Right lobe of liver (tissue), 6 donors: Measurements from ENCODE around the gene C11orf52. TPM values are rescaled to one million over a fixed set of nuclear protein-coding genes. Genes with fewer than 3 reads are reported as not detected.

Source experiments
- ATAC-seq, 4 donors: fragments of 200-7000 bp; cut with Tn5 transposase; one replicate each; pipeline ENCODE4 v1.9.1; 2020; ENCODE audit warnings: mild to moderate bottlenecking in 4 of 4, moderate library complexity in 4 of 4
- DNase-seq, 3 donors: peaks; one replicate each; pipeline ENCODE4 v3.0.0-alpha.2; 2020
- H3K27ac ChIP-seq, 3 donors: fragments of 200-600 bp; one replicate each; pipeline ENCODE4 v1.8.0; 2022
- H3K27me3 ChIP-seq, 2 donors: fragments of 200-600 bp; one replicate each; pipeline ENCODE4 v1.8.0; 2022
- H3K36me3 ChIP-seq, 4 donors: fragments of 200-600 bp; sonication (generic) in 1 of 4; one replicate each; pipeline versions ENCODE4 v1.5.1 to v1.8.0; 2017 to 2022; ENCODE audit warnings: control low read depth in 1 of 4
- H3K4me1 ChIP-seq, 4 donors: fragments of 200-600 bp; sonication (generic) in 1 of 4; one replicate each; pipeline versions ENCODE4 v1.5.1 to v1.8.0; 2017 to 2022; ENCODE audit warnings: control low read depth in 1 of 4
- H3K4me3 ChIP-seq, 3 donors: fragments of 200-600 bp; one replicate each; pipeline ENCODE4 v1.8.0; 2022
- H3K9me3 ChIP-seq, 4 donors: fragments of 200-600 bp; sonication (generic) in 1 of 4; one replicate each; pipeline versions ENCODE4 v1.5.1 to v1.8.0; 2017 to 2022; ENCODE audit warnings: control low read depth in 1 of 4
- CTCF ChIP-seq, 4 donors: fragments of 200-600 bp in 3 of 4; fragments of 450-650 bp in 1 of 4; IDR thresholded peaks; one replicate each; pipeline versions ENCODE4 v1.5.1 to v1.8.0; 2016 to 2022; ENCODE audit warnings: antibody characterized with exemption in 4 of 4, mild to moderate bottlenecking in 2 of 4
- POLR2A ChIP-seq: fragments of 450-650 bp; IDR thresholded peaks from one replicate; pipeline ENCODE4 v1.6.1; 2017; ENCODE audit warnings: antibody characterized with exemption, mild to moderate bottlenecking
- WGBS: methylation state at CpG from one replicate; pipeline ENCODE4 v1.1.6; 2018; ENCODE audit warnings: low coverage, low lambda C conversion rate; ENCODE audit not compliant: insufficient coverage; ENCODE audit errors: missing lambda C conversion rate; 5-methylcytosine and 5-hydroxymethylcytosine counted together
- intact Hi-C, 2 donors: fragments of 100-400 bp; cut with DNase I; formaldehyde crosslinking; loops; one replicate each; pipeline versions ENCODE4 v1.11.2 to v1.14.1; 2022
- total RNA-seq, 6 experiments: library from RNA; depleted of rRNA in 2 of 6; stranded (reverse); fragments of >200 nt in 2 of 6; fragmentation: NEBNext Ultra II Directional in 3 of 6; extraction: Animal tissue kit (Norgen Biotek cat#: 25700) in 3 of 6; gene quantifications; one replicate each; pipeline versions ENCODE4 v1.1.0 to v1.2.4, GENCODE V29; 2016 to 2023
- donor health status: DM: no; HTN: yes; CAD: no.
- donor health status: DM: no; HTN: no; CAD: no.
- donor health status: DM: no; HTN: no; CAD: no.
- donor health status: DM: no; HTN: yes; CAD: no.
- donor health status: DM: no; HTN: yes; CAD: no.

C11orf52 gene
- total RNA-seq, 6 experiments from 2014 or later = 6.4 to 12.6 (median 10.3) TPM

- 53% methylated on average over 5 of the region's 5 CpGs for WGBS
- TF ChIP-seq POLR2A (no peak), CTCF (IDR thresholded peaks at IDR 0.05) (no peak)
- Histone ChIP-seq H3K27ac (peak overlapping the region; percentile 89 to 91 (median 90)), H3K9me3 (no peaks in the 10 kb centered on the region), H3K36me3 (peaks cover 0 to 21% (median 2%) of the 10 kb centered on the region in 4 donors), H3K4me1 (peaks cover 0 to 16% (median 4%) of the 10 kb centered on the region in 4 donors), H3K27me3 (no peaks in the 10 kb centered on the region), H3K4me3 (peak overlapping the region; percentile 83 to 98 (median 89))
- DNase-seq (no peak), ATAC-seq (peak in 2 of 4 donors; percentile 13 to 20)
- intact Hi-C loops = no loop called here
These were observed 47.0 kb upstream of the C11orf52 start for GRCh38 chr11:111871693-111872161.

- peak in 3 of 4 donors; percentile 6 to 31 (median 20) for ATAC-seq
- DNase-seq = no peak
- peak overlapping the region; percentile 50 to 63 (median 62) for H3K4me3 ChIP-seq
- intact Hi-C loops = no loop called here
- 0% methylated on average over 13 of the region's 13 CpGs for WGBS
- peak overlapping the region; percentile 83 to 92 (median 91) for H3K27ac ChIP-seq
- no peaks in the 10 kb centered on the region for H3K9me3 ChIP-seq
- no peaks in the 10 kb centered on the region for H3K27me3 ChIP-seq
- H3K4me1 ChIP-seq = peaks cover 0 to 6% (median 0%) of the 10 kb centered on the region in 4 donors
- TF ChIP-seq POLR2A (no peak), CTCF (IDR thresholded peaks at IDR 0.05) (no peak)
- no peaks in the 10 kb centered on the region for H3K36me3 ChIP-seq
These were observed 40.3 kb upstream of the C11orf52 start for GRCh38 chr11:111878385-111878848.

- no peaks in the 10 kb centered on the region for H3K36me3 ChIP-seq
- H3K27me3 ChIP-seq = no peaks in the 10 kb centered on the region
- peak within 1 kb of the TSS; percentile 50 to 63 (median 62) for H3K4me3 ChIP-seq
- no peaks in the 10 kb centered on the region for H3K9me3 ChIP-seq
- TF ChIP-seq POLR2A = no peak
- peak; percentile 94 to 98 (median 96) for TF ChIP-seq CTCF (IDR thresholded peaks at IDR 0.05)
- H3K27ac ChIP-seq = peak within 1 kb of the TSS; percentile 83 to 92 (median 91)
- DNase-seq = peak; percentile 96 to 98 (median 98)
- peak; percentile 95 to 97 (median 96) for ATAC-seq
- intact Hi-C loops = no loop called here
- peaks cover 0 to 6% (median 0%) of the 10 kb centered on the region in 4 donors for H3K4me1 ChIP-seq
- under 1% methylated on average over 26 of the region's 55 CpGs for WGBS
These were observed 39.7 kb upstream of the C11orf52 start, which contains the start of the genes CFAP68 and FDXACB1 for GRCh38 chr11:111878849-111879636. TSS of gene CFAP68 (plus strand) at chr11:111879541. CDS start at chr11:111879561, 20 bp downstream. TSS of gene FDXACB1 (minus strand) at chr11:111879165. CDS start at chr11:111879132, 33 bp downstream.

- TF ChIP-seq CTCF (IDR thresholded peaks at IDR 0.05) (no peak), POLR2A (no peak)
- Histone ChIP-seq H3K4me3 (peak overlapping the region; percentile 50 to 63 (median 62)), H3K36me3 (no peaks in the 10 kb centered on the region), H3K4me1 (peaks cover 0 to 6% (median 0%) of the 10 kb centered on the region in 4 donors), H3K9me3 (no peaks in the 10 kb centered on the region), H3K27ac (peak overlapping the region; percentile 83 to 92 (median 91)), H3K27me3 (no peaks in the 10 kb centered on the region)
- DNase-seq (no peak), ATAC-seq (no peak)
- intact Hi-C loops = no loop called here
- 21% methylated on average over 5 of the region's 6 CpGs for WGBS
These were observed 39.1 kb upstream of the C11orf52 start for GRCh38 chr11:111879637-111879960.
